ENCODE results near the gene ZCCHC10.
"Not testable (repeated sequence)": the region's sequence is repeated elsewhere in the genome, so short reads cannot be mapped to it uniquely, and the experiment has no call there.

Gene ZCCHC10

GRCh38 chr5:132972436-132972828, 53.9 kb downstream of the ZCCHC10 start:
- not testable (repeated sequence) for DNase-seq

- DNase-seq, result no peak
Observed at GRCh38 chr5:132971483-132972435, 54.6 kb downstream of the ZCCHC10 start.

- DNase-seq, result no peak
Observed at GRCh38 chr5:132965120-132965519, 61.2 kb downstream of the ZCCHC10 start.

GRCh38 chr5:132963171-132964104, 62.9 kb downstream of the ZCCHC10 start, which contains the start of gene AFF4:
AFF4 (minus strand) TSS chr5:132963634; CDS start chr5:132937189, 26,445 bp downstream.
- DNase-seq, result peak; percentile 66

- peak; percentile 25 for DNase-seq
Observed at GRCh38 chr5:132962429-132963021, 63.8 kb downstream of the ZCCHC10 start.

- DNase-seq, result no peak
Observed at GRCh38 chr5:132961887-132962286, 64.5 kb downstream of the ZCCHC10 start.

- DNase-seq, result not testable (repeated sequence)
Observed at GRCh38 chr5:132961123-132961815, 65.1 kb downstream of the ZCCHC10 start.

GRCh38 chr5:132956166-132956799, 70.1 kb downstream of the ZCCHC10 start:
- DNase-seq, result not testable (repeated sequence)

GRCh38 chr5:132953710-132954109, 72.6 kb downstream of the ZCCHC10 start:
- no peak for DNase-seq

- no peak for DNase-seq
Observed at GRCh38 chr5:132952829-132953228, 73.5 kb downstream of the ZCCHC10 start.

- DNase-seq, result no peak
Observed at GRCh38 chr5:132951897-132952296, 74.5 kb downstream of the ZCCHC10 start.

GRCh38 chr5:132949136-132949535, 77.2 kb downstream of the ZCCHC10 start:
- DNase-seq, result no peak

- DNase-seq, result no peak
Observed at GRCh38 chr5:132947671-132948070, 78.7 kb downstream of the ZCCHC10 start.

Measured in NCI-H748 treated with DMSO at 0.1 percent for 48 hours (cell line).